Naive thymus-derived CD4-positive, alpha-beta T cell (primary cell): ENCODE data around the gene UBR3. TPM values are rescaled to one million over a fixed set of nuclear protein-coding genes. Genes with fewer than 3 reads are reported as not detected.

Source experiments
- ATAC-seq: fragments of 150-1000 bp; cut with Tn5 transposase; 2 replicates; pipeline ENCODE4 v1.10.0; 2021; ENCODE audit warnings: mild to moderate bottlenecking, moderate library complexity
- CTCF ChIA-PET: fragments of 350-600 bp; sonication (Branson Sonifier 250); formaldehyde crosslinking; loops from one replicate; lab custom pipeline; 2021; ENCODE audit warnings: antibody characterized with exemption; lab: Charles Lee
- POLR2A ChIA-PET: fragments of 350-600 bp; sonication (Branson Sonifier 250); formaldehyde crosslinking; loops from one replicate; lab custom pipeline; 2021; ENCODE audit warnings: antibody characterized with exemption, inconsistent platforms; lab: Charles Lee
- DNase-seq, 9 donors: peaks; one replicate each; pipeline versions ENCODE4 v3.0.0 to v3.0.0-alpha.2; 2020 to 2022; ENCODE audit warnings: mixed read lengths in 1 of 9
- H3K27ac ChIP-seq: one replicate; pipeline ENCODE4 v1.7.0; 2013; ENCODE audit warnings: mild to moderate bottlenecking, low read depth, low read length, moderate library complexity
- H3K27me3 ChIP-seq, 2 donors: one replicate each; pipeline ENCODE4 v1.7.0; 2013; ENCODE audit warnings: low read length in 2 of 2, mild to moderate bottlenecking in 2 of 2, moderate library complexity in 2 of 2; ENCODE audit not compliant: control insufficient read depth in 2 of 2, insufficient read depth in 2 of 2
- H3K36me3 ChIP-seq, 3 experiments: 1 replicate in 2 of 3; 2 replicates in 1 of 3; pipeline ENCODE4 v1.7.0; 2013; ENCODE audit warnings: low read length in 3 of 3, mild to moderate bottlenecking in 3 of 3, moderate library complexity in 1 of 3; ENCODE audit not compliant: insufficient read depth in 3 of 3, control insufficient read depth in 2 of 3
- H3K4me1 ChIP-seq, 2 donors: one replicate each; pipeline ENCODE4 v1.7.0; 2013; ENCODE audit warnings: low read length in 2 of 2, mild to moderate bottlenecking in 2 of 2, moderate library complexity in 1 of 2; ENCODE audit not compliant: control insufficient read depth in 2 of 2, insufficient read depth in 2 of 2
- H3K4me3 ChIP-seq: 2 replicates; pipeline ENCODE4 v1.7.0; 2013; ENCODE audit warnings: mild to moderate bottlenecking, low read length
- H3K9me3 ChIP-seq, 3 experiments: 1 replicate in 2 of 3; 2 replicates in 1 of 3; pipeline ENCODE4 v1.7.0; 2013; ENCODE audit warnings: low read length in 3 of 3; ENCODE audit not compliant: control insufficient read depth in 2 of 3
- H3K27ac Mint-ChIP-seq, 9 donors: one replicate each; pipeline ENCODE4 v1.8.0; 2020 to 2022; ENCODE audit warnings: mixed read lengths in 9 of 9, mild to moderate bottlenecking in 8 of 9, moderate library complexity in 5 of 9, inconsistent platforms in 2 of 9
- H3K27me3 Mint-ChIP-seq, 5 donors: one replicate each; pipeline ENCODE4 v1.8.0; 2021 to 2022; ENCODE audit warnings: mixed read lengths in 5 of 5, mild to moderate bottlenecking in 1 of 5
- H3K36me3 Mint-ChIP-seq, 5 donors: one replicate each; pipeline ENCODE4 v1.8.0; 2020 to 2022; ENCODE audit warnings: mixed read lengths in 5 of 5, mild to moderate bottlenecking in 3 of 5, inconsistent platforms in 1 of 5
- H3K4me1 Mint-ChIP-seq, 7 donors: one replicate each; pipeline ENCODE4 v1.8.0; 2020 to 2022; ENCODE audit warnings: mixed read lengths in 7 of 7, mild to moderate bottlenecking in 3 of 7, inconsistent platforms in 1 of 7
- H3K4me3 Mint-ChIP-seq, 10 donors: one replicate each; pipeline ENCODE4 v1.8.0; 2020 to 2022; ENCODE audit warnings: mild to moderate bottlenecking in 10 of 10, mixed read lengths in 10 of 10, moderate library complexity in 6 of 10, inconsistent platforms in 2 of 10
- H3K9me3 Mint-ChIP-seq, 11 donors: one replicate each; pipeline ENCODE4 v1.8.0; 2020 to 2022; ENCODE audit warnings: mixed read lengths in 11 of 11, mild to moderate bottlenecking in 4 of 11, inconsistent platforms in 1 of 11, moderate library complexity in 1 of 11
- intact Hi-C, 2 donors: fragments of 100-400 bp; cut with micrococcal nuclease; formaldehyde crosslinking; loops; one replicate each; pipeline ENCODE4 v1.15.1; 2023
- polyA plus RNA-seq, 2 donors: library from polyadenylated mRNA; unstranded; fragments of 300-500 nt; fragmentation: Illumina TruSeq; gene quantifications; one replicate each; pipeline ENCODE4 v1.2.3, GENCODE V29; 2021
- total RNA-seq, 6 experiments: library from RNA in 5 of 6; stranded (reverse) in 5 of 6; gene quantifications; 1 replicate in 5 of 6; 2 replicates in 1 of 6; pipeline ENCODE4 v1.2.3 and lab custom pipeline; 2021 to 2026

UBR3 gene
- total and polyA plus RNA-seq, 7 experiments from 2014 or later = 7.7 to 48.2 (median 39.0) TPM

DNA sequence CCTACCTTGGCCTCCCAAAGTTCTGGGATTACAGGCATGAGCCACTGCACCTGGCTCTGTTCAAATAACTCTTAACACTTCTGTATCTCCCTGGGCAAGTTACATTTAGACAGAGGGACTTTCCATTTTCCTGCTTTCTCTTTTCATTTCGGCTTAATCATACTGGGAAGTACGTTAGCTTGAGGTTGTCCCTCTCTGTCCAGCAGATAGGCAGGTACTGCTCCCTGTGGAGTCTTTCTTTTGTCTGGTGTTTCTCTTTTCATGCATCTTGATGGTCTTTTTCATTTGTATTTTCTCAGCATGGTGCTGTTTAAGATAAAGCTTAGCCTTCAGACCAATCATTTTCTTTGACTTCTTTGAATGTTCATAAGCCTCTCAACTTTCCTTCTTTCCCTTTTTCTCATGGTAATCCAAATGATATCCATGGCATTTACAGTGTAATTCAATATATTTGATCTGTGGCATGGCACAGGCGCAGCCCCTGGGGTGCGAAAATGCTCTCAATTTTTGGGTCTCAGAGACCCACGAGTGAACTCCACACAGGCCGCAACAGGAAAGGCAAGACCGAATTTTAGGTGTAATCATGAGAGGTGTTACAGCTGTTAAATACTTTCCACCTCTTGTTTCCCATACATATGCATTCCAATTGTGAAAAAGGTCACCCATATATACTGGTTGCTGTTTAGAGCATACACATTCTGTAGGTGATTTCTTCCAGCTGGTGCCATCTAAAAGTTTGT lies 250.7 kb downstream of the UBR3 start:
- Mint-ChIP-seq H3K27ac (no peak overlapping the region), H3K27me3 (no peaks in the 10 kb centered on the region), H3K4me3 (no peak overlapping the region), H3K36me3 (peaks cover 6 to 72% (median 41%) of the 10 kb centered on the region in 5 donors), H3K4me1 (peaks cover 0 to 4% (median 0%) of the 10 kb centered on the region in 7 donors), H3K9me3 (no peaks in the 10 kb centered on the region)
- intact Hi-C loops = no loop called here
- DNase-seq (no peak), ATAC-seq (no peak)
- CTCF ChIA-PET = no interaction called here
- Histone ChIP-seq H3K4me3 (no peak overlapping the region), H3K4me1 (no peaks in the 10 kb centered on the region), H3K27me3 (no peaks in the 10 kb centered on the region), H3K36me3 (no peaks in the 10 kb centered on the region), H3K27ac (no peak overlapping the region), H3K9me3 (no peaks in the 10 kb centered on the region)
- POLR2A ChIA-PET = no interaction called here

DNA sequence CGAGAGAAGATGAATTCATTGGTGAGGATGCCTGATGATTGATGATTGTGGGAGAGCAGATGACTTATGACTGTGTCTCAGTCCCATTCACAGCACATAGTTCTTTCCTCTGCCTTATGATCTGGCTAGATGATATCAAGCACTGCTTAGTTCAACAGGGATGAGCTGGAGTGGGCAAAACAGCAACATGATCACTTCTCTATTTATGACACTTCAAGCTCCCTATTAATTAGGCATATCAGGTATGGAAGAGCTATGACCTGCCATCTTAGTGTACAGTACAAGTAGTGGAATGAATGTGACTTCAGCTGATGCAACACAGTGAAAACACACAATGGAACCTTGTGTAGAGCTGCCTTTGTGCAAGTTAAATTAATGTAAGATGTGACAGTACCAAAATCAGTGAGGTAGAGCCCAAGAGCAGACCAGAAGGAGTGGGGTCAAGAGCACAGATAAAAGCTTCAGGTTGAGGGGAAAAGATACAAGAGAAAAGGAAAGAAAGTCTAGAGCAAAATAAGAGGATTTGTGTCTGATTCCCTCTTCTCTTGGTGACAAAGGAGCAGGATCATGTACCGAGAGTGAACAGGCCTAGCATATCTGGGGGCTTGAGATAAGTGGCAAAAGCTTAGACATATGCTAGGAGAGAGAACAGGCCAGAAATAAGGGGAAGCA lies 257.7 kb downstream of the UBR3 start:
- ChIA-PET CTCF (interaction anchor here (0.5 kb wide), 1 partner anchor 625 kb away, joined by 3 read pairs; no protein-coding TSS in a partner anchor), POLR2A (no interaction called here)
- H3K9me3 ChIP-seq = no peaks in the 10 kb centered on the region
- intact Hi-C loops = no loop called here
- no peak for DNase-seq
- H3K4me3 Mint-ChIP-seq = no peak overlapping the region
- H3K27ac Mint-ChIP-seq = no peak overlapping the region
- no peaks in the 10 kb centered on the region for H3K4me1 ChIP-seq
- no peaks in the 10 kb centered on the region for H3K27me3 ChIP-seq
- H3K36me3 Mint-ChIP-seq = peaks cover 0 to 14% (median 7%) of the 10 kb centered on the region in 5 donors
- H3K4me1 Mint-ChIP-seq = peaks cover 0 to 3% (median 0%) of the 10 kb centered on the region in 7 donors
- ATAC-seq = no peak
- no peak overlapping the region for H3K4me3 ChIP-seq
- H3K27ac ChIP-seq = no peak overlapping the region
- H3K9me3 Mint-ChIP-seq = peaks cover 0 to 5% (median 0%) of the 10 kb centered on the region in 11 donors
- H3K27me3 Mint-ChIP-seq = peaks cover 0 to 3% (median 0%) of the 10 kb centered on the region in 5 donors
- H3K36me3 ChIP-seq = no peaks in the 10 kb centered on the region

GRCh38 chr2:170086117-170086688 lies 258.9 kb downstream of the UBR3 start:
- DNase-seq (no peak), ATAC-seq (no peak)
- no peaks in the 10 kb centered on the region for H3K36me3 ChIP-seq
- H3K9me3 Mint-ChIP-seq = peaks cover 0 to 12% (median 5%) of the 10 kb centered on the region in 11 donors
- H3K27me3 Mint-ChIP-seq = peaks cover 0 to 3% (median 0%) of the 10 kb centered on the region in 5 donors
- H3K27me3 ChIP-seq = no peaks in the 10 kb centered on the region
- no peak overlapping the region for H3K4me3 Mint-ChIP-seq
- H3K27ac Mint-ChIP-seq = no peak overlapping the region
- H3K9me3 ChIP-seq = no peaks in the 10 kb centered on the region
- H3K4me1 ChIP-seq = no peaks in the 10 kb centered on the region
- H3K4me3 ChIP-seq = no peak overlapping the region
- ChIA-PET POLR2A (no interaction called here), CTCF (no interaction called here)
- H3K4me1 Mint-ChIP-seq = peaks cover 0 to 3% (median 0%) of the 10 kb centered on the region in 7 donors
- H3K36me3 Mint-ChIP-seq = peaks cover 0 to 10% (median 7%) of the 10 kb centered on the region in 5 donors
- no peak overlapping the region for H3K27ac ChIP-seq
- intact Hi-C loops = no loop called here

GRCh38 chr2:170086751-170087412 lies 259.6 kb downstream of the UBR3 start:
- Mint-ChIP-seq H3K27ac (no peak overlapping the region), H3K27me3 (peaks cover 0 to 3% (median 0%) of the 10 kb centered on the region in 5 donors), H3K4me1 (peaks cover 0 to 3% (median 0%) of the 10 kb centered on the region in 7 donors), H3K9me3 (peaks cover 0 to 14% (median 6%) of the 10 kb centered on the region in 11 donors), H3K36me3 (peaks cover 0 to 9% (median 7%) of the 10 kb centered on the region in 5 donors), H3K4me3 (no peak overlapping the region)
- DNase-seq = no peak
- Histone ChIP-seq H3K27ac (no peak overlapping the region), H3K27me3 (no peaks in the 10 kb centered on the region), H3K4me1 (no peaks in the 10 kb centered on the region), H3K4me3 (no peak overlapping the region), H3K36me3 (no peaks in the 10 kb centered on the region), H3K9me3 (no peaks in the 10 kb centered on the region)
- intact Hi-C loops = no loop called here
- ATAC-seq = no peak
- ChIA-PET CTCF (no interaction called here), POLR2A (no interaction called here)

- no peak overlapping the region for H3K4me3 ChIP-seq
- no peak for DNase-seq
- no peaks in the 10 kb centered on the region for H3K27me3 ChIP-seq
- ChIA-PET POLR2A (no interaction called here), CTCF (no interaction called here)
- H3K27ac ChIP-seq = no peak overlapping the region
- no peaks in the 10 kb centered on the region for H3K36me3 ChIP-seq
- no peak for ATAC-seq
- peaks cover 0 to 4% (median 4%) of the 10 kb centered on the region in 5 donors for H3K36me3 Mint-ChIP-seq
- intact Hi-C loops = no loop called here
- peaks cover 0 to 3% (median 0%) of the 10 kb centered on the region in 3 experiments for H3K9me3 ChIP-seq
- peaks cover 0 to 19% (median 11%) of the 10 kb centered on the region in 11 donors for H3K9me3 Mint-ChIP-seq
- peaks cover 0 to 3% (median 0%) of the 10 kb centered on the region in 5 donors for H3K27me3 Mint-ChIP-seq
- no peak overlapping the region for H3K4me3 Mint-ChIP-seq
- peaks cover 0 to 3% (median 0%) of the 10 kb centered on the region in 7 donors for H3K4me1 Mint-ChIP-seq
- H3K27ac Mint-ChIP-seq = no peak overlapping the region
- no peaks in the 10 kb centered on the region for H3K4me1 ChIP-seq
Observed at GRCh38 chr2:170087413-170087793, 260.1 kb downstream of the UBR3 start.

DNA sequence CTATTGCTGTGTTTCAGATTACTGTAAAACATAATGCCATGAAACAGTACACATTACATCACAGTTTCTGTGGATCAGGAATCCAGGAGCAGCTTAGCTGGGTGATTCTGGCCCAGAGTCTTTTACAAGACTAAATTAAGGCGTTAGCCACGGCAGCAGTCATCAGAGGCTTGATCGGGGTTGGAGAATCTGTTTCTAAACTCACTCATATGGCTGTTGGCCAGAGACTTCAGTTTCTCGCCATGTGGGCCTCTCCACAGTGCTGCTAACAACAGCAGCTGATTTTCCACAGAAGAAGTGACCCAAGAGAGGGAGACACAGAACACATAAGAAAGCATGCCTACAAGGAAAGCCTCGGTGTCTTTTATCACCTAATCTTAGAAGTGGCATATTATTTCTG lies 261.5 kb downstream of the UBR3 start:
- Mint-ChIP-seq H3K36me3 (no peaks in the 10 kb centered on the region), H3K27ac (no peak overlapping the region), H3K4me1 (peaks cover 0 to 1% (median 0%) of the 10 kb centered on the region in 7 donors), H3K9me3 (peaks cover 0 to 33% (median 17%) of the 10 kb centered on the region in 11 donors), H3K27me3 (peaks cover 0 to 3% (median 0%) of the 10 kb centered on the region in 5 donors), H3K4me3 (no peak overlapping the region)
- intact Hi-C loops = no loop called here
- ATAC-seq = no peak
- Histone ChIP-seq H3K4me3 (no peak overlapping the region), H3K27me3 (no peaks in the 10 kb centered on the region), H3K36me3 (no peaks in the 10 kb centered on the region), H3K9me3 (peaks cover 0 to 9% (median 0%) of the 10 kb centered on the region in 3 experiments), H3K27ac (no peak overlapping the region), H3K4me1 (no peaks in the 10 kb centered on the region)
- no peak for DNase-seq
- ChIA-PET CTCF (no interaction called here), POLR2A (no interaction called here)
